ENCODE data around the gene ABCA13.

ABCA13 gene

GRCh38 chr7:48575516-48575915 is 404.3 kb downstream of the ABCA13 start:
- no peak overlapping the region for H3K27ac ChIP-seq (ENCODE audit: low read depth, low read length)
- no peaks in the 10 kb centered on the region for H3K4me1 ChIP-seq (ENCODE audit: control insufficient read depth, insufficient read depth, low read length)
- H3K36me3 ChIP-seq (ENCODE audit: control insufficient read depth, insufficient read depth, low read length) = no peaks in the 10 kb centered on the region
- H3K9me3 ChIP-seq (ENCODE audit: control insufficient read depth, insufficient read depth, low read length) = peaks cover 10% of the 10 kb centered on the region
- H3K27me3 ChIP-seq (ENCODE audit: control insufficient read depth, insufficient read depth, low read length) = no peaks in the 10 kb centered on the region
- no peak overlapping the region for H3K9ac ChIP-seq (ENCODE audit: low read depth, low read length)
- no peak overlapping the region for H3K4me3 ChIP-seq (ENCODE audit: low read depth, low read length)

- H3K36me3 ChIP-seq (ENCODE audit: control insufficient read depth, insufficient read depth, low read length) = no peaks in the 10 kb centered on the region
Measured at GRCh38 chr7:48587475-48587874, 416.2 kb downstream of the ABCA13 start.

GRCh38 chr7:48594349-48594748 is 423.1 kb downstream of the ABCA13 start:
- H3K4me3 ChIP-seq (ENCODE audit: low read depth, low read length) = no peak overlapping the region
- H3K27me3 ChIP-seq (ENCODE audit: control insufficient read depth, insufficient read depth, low read length) = no peaks in the 10 kb centered on the region
- H3K4me1 ChIP-seq (ENCODE audit: control insufficient read depth, insufficient read depth, low read length) = 0 out of 2 replicates have a peak, but pooled peaks cover 2% of the 10 kb centered on the region
- no peak overlapping the region for H3K27ac ChIP-seq (ENCODE audit: low read depth, low read length)
- H3K36me3 ChIP-seq (ENCODE audit: control insufficient read depth, insufficient read depth, low read length) = no peaks in the 10 kb centered on the region
- H3K9me3 ChIP-seq (ENCODE audit: control insufficient read depth, insufficient read depth, low read length) = no peaks in the 10 kb centered on the region
- H3K9ac ChIP-seq (ENCODE audit: low read depth, low read length) = no peak overlapping the region

More at GRCh38 chr7:48587475-48587874, 416.2 kb downstream of the ABCA13 start:
- no peaks in the 10 kb centered on the region for H3K27me3 ChIP-seq (ENCODE audit: control insufficient read depth, insufficient read depth, low read length)
- no peak overlapping the region for H3K27ac ChIP-seq (ENCODE audit: low read depth, low read length)
- H3K9me3 ChIP-seq (ENCODE audit: control insufficient read depth, insufficient read depth, low read length) = no peaks in the 10 kb centered on the region
- H3K4me1 ChIP-seq (ENCODE audit: control insufficient read depth, insufficient read depth, low read length) = no peaks in the 10 kb centered on the region
- no peak overlapping the region for H3K9ac ChIP-seq (ENCODE audit: low read depth, low read length)
- H3K4me3 ChIP-seq (ENCODE audit: low read depth, low read length) = no peak overlapping the region

- Histone ChIP-seq H3K4me1 (ENCODE audit: control insufficient read depth, insufficient read depth, low read length) (0 out of 2 replicates have a peak, but pooled peaks cover 2% of the 10 kb centered on the region), H3K27me3 (ENCODE audit: control insufficient read depth, insufficient read depth, low read length) (no peaks in the 10 kb centered on the region), H3K9me3 (ENCODE audit: control insufficient read depth, insufficient read depth, low read length) (no peaks in the 10 kb centered on the region), H3K27ac (ENCODE audit: low read depth, low read length) (no peak overlapping the region), H3K4me3 (ENCODE audit: low read depth, low read length) (no peak overlapping the region), H3K9ac (ENCODE audit: low read depth, low read length) (no peak overlapping the region), H3K36me3 (ENCODE audit: control insufficient read depth, insufficient read depth, low read length) (no peaks in the 10 kb centered on the region)
Measured at GRCh38 chr7:48595756-48596155, 424.5 kb downstream of the ABCA13 start.

- no peak overlapping the region for H3K4me3 ChIP-seq (ENCODE audit: low read depth, low read length)
- no peaks in the 10 kb centered on the region for H3K36me3 ChIP-seq (ENCODE audit: control insufficient read depth, insufficient read depth, low read length)
- peak overlapping the region; percentile 15 for H3K27ac ChIP-seq (ENCODE audit: low read depth, low read length)
- peaks cover 4% of the 10 kb centered on the region; the same call in 1 of the 2 replicates for H3K9me3 ChIP-seq (ENCODE audit: control insufficient read depth, insufficient read depth, low read length)
- no peaks in the 10 kb centered on the region for H3K27me3 ChIP-seq (ENCODE audit: control insufficient read depth, insufficient read depth, low read length)
- no peak overlapping the region for H3K9ac ChIP-seq (ENCODE audit: low read depth, low read length)
- no peaks in the 10 kb centered on the region; the same call in 1 of the 2 replicates for H3K4me1 ChIP-seq (ENCODE audit: control insufficient read depth, insufficient read depth, low read length)
Measured at GRCh38 chr7:48610705-48611104, 439.4 kb downstream of the ABCA13 start.

- peaks cover 4% of the 10 kb centered on the region; the same call in 1 of the 2 replicates for H3K9me3 ChIP-seq (ENCODE audit: control insufficient read depth, insufficient read depth, low read length)
Measured at GRCh38 chr7:48611993-48612392, 440.7 kb downstream of the ABCA13 start.

GRCh38 chr7:48617508-48617907 is 446.2 kb downstream of the ABCA13 start:
- Histone ChIP-seq H3K27me3 (ENCODE audit: control insufficient read depth, insufficient read depth, low read length) (no peaks in the 10 kb centered on the region), H3K4me1 (ENCODE audit: control insufficient read depth, insufficient read depth, low read length) (no peaks in the 10 kb centered on the region), H3K4me3 (ENCODE audit: low read depth, low read length) (no peak overlapping the region), H3K9ac (ENCODE audit: low read depth, low read length) (no peak overlapping the region), H3K36me3 (ENCODE audit: control insufficient read depth, insufficient read depth, low read length) (no peaks in the 10 kb centered on the region), H3K9me3 (ENCODE audit: control insufficient read depth, insufficient read depth, low read length) (no peaks in the 10 kb centered on the region), H3K27ac (ENCODE audit: low read depth, low read length) (no peak overlapping the region)

More at GRCh38 chr7:48611993-48612392, 440.7 kb downstream of the ABCA13 start:
- H3K27me3 ChIP-seq (ENCODE audit: control insufficient read depth, insufficient read depth, low read length) = no peaks in the 10 kb centered on the region
- no peaks in the 10 kb centered on the region; the same call in 1 of the 2 replicates for H3K4me1 ChIP-seq (ENCODE audit: control insufficient read depth, insufficient read depth, low read length)
- no peak overlapping the region for H3K4me3 ChIP-seq (ENCODE audit: low read depth, low read length)
- H3K9ac ChIP-seq (ENCODE audit: low read depth, low read length) = no peak overlapping the region
- no peaks in the 10 kb centered on the region for H3K36me3 ChIP-seq (ENCODE audit: control insufficient read depth, insufficient read depth, low read length)
- no peak overlapping the region for H3K27ac ChIP-seq (ENCODE audit: low read depth, low read length)

GRCh38 chr7:48617993-48618392 is 446.7 kb downstream of the ABCA13 start:
- no peaks in the 10 kb centered on the region for H3K27me3 ChIP-seq (ENCODE audit: control insufficient read depth, insufficient read depth, low read length)
- no peaks in the 10 kb centered on the region for H3K9me3 ChIP-seq (ENCODE audit: control insufficient read depth, insufficient read depth, low read length)
- H3K27ac ChIP-seq (ENCODE audit: low read depth, low read length) = no peak overlapping the region
- no peak overlapping the region for H3K9ac ChIP-seq (ENCODE audit: low read depth, low read length)
- H3K4me1 ChIP-seq (ENCODE audit: control insufficient read depth, insufficient read depth, low read length) = no peaks in the 10 kb centered on the region
- H3K36me3 ChIP-seq (ENCODE audit: control insufficient read depth, insufficient read depth, low read length) = no peaks in the 10 kb centered on the region
- H3K4me3 ChIP-seq (ENCODE audit: low read depth, low read length) = no peak overlapping the region

- Histone ChIP-seq H3K9ac (ENCODE audit: low read depth, low read length) (no peak overlapping the region), H3K4me3 (ENCODE audit: low read depth, low read length) (no peak overlapping the region), H3K27ac (ENCODE audit: low read depth, low read length) (no peak overlapping the region), H3K9me3 (ENCODE audit: control insufficient read depth, insufficient read depth, low read length) (no peaks in the 10 kb centered on the region), H3K36me3 (ENCODE audit: control insufficient read depth, insufficient read depth, low read length) (no peaks in the 10 kb centered on the region), H3K4me1 (ENCODE audit: control insufficient read depth, insufficient read depth, low read length) (no peaks in the 10 kb centered on the region), H3K27me3 (ENCODE audit: control insufficient read depth, insufficient read depth, low read length) (no peaks in the 10 kb centered on the region)
Measured at GRCh38 chr7:48621076-48621475, 449.8 kb downstream of the ABCA13 start.

- Histone ChIP-seq H3K4me3 (ENCODE audit: low read depth, low read length) (no peak overlapping the region), H3K9ac (ENCODE audit: low read depth, low read length) (no peak overlapping the region), H3K9me3 (ENCODE audit: control insufficient read depth, insufficient read depth, low read length) (no peaks in the 10 kb centered on the region), H3K4me1 (ENCODE audit: control insufficient read depth, insufficient read depth, low read length) (no peaks in the 10 kb centered on the region), H3K36me3 (ENCODE audit: control insufficient read depth, insufficient read depth, low read length) (no peaks in the 10 kb centered on the region), H3K27ac (ENCODE audit: low read depth, low read length) (no peak overlapping the region), H3K27me3 (ENCODE audit: control insufficient read depth, insufficient read depth, low read length) (no peaks in the 10 kb centered on the region)
Measured at GRCh38 chr7:48627164-48627563, 455.9 kb downstream of the ABCA13 start.

GRCh38 chr7:48628793-48629349 is 457.6 kb downstream of the ABCA13 start:
- Histone ChIP-seq H3K9ac (ENCODE audit: low read depth, low read length) (no peak overlapping the region), H3K27me3 (ENCODE audit: control insufficient read depth, insufficient read depth, low read length) (no peaks in the 10 kb centered on the region), H3K4me1 (ENCODE audit: control insufficient read depth, insufficient read depth, low read length) (no peaks in the 10 kb centered on the region), H3K36me3 (ENCODE audit: control insufficient read depth, insufficient read depth, low read length) (no peaks in the 10 kb centered on the region), H3K4me3 (ENCODE audit: low read depth, low read length) (no peak overlapping the region), H3K9me3 (ENCODE audit: control insufficient read depth, insufficient read depth, low read length) (no peaks in the 10 kb centered on the region), H3K27ac (ENCODE audit: low read depth, low read length) (no peak overlapping the region)

All from HUES48 (cell line).